T-helper 2 cell (primary cell): ENCODE data around the gene BCO1.
"Not testable (repeated sequence)": the region's sequence is repeated elsewhere in the genome, so short reads cannot be mapped to it uniquely, and the experiment has no call there.

Source experiments
- DNase-seq, 5 experiments: peaks; one replicate each; pipeline versions ENCODE4 v3.0.0 to v3.0.0-alpha.2; 2012 to 2022
- total RNA-seq, 2 donors: gene quantifications; one replicate each; lab custom pipeline; 2026; lab: John Stamatoyannopoulos, UW

BCO1 gene
- total RNA-seq: 0 reads per million in 2 donors

- DNase-seq: no peak
These were observed at the start of gene BCO1 for GRCh38 chr16:81238296-81239011. BCO1 (plus strand) TSS chr16:81238689; CDS start chr16:81238909, 220 bp downstream.

GRCh38 chr16:81189100-81189664, 49.3 kb upstream of the BCO1 start:
- no peak for DNase-seq

- no peak for DNase-seq
These were observed 47.8 kb upstream of the BCO1 start for GRCh38 chr16:81190667-81191066.

- DNase-seq: no peak
These were observed 42.5 kb upstream of the BCO1 start for GRCh38 chr16:81195885-81196534.

- DNase-seq: no peak
These were observed 39.9 kb upstream of the BCO1 start for GRCh38 chr16:81198635-81199034.

- DNase-seq: no peak
These were observed 37.2 kb upstream of the BCO1 start for GRCh38 chr16:81201267-81201666.

GRCh38 chr16:81204798-81205680, 33.5 kb upstream of the BCO1 start:
- DNase-seq: peak in 2 of 5 experiments; percentile 18 to 36

- DNase-seq: no peak
These were observed 31.4 kb upstream of the BCO1 start for GRCh38 chr16:81207076-81207475.

- DNase-seq: no peak
These were observed 27.7 kb upstream of the BCO1 start for GRCh38 chr16:81210807-81211206.

GRCh38 chr16:81212830-81213465, 25.5 kb upstream of the BCO1 start:
- no peak for DNase-seq

GRCh38 chr16:81214745-81215166, 23.7 kb upstream of the BCO1 start:
- no peak for DNase-seq

- DNase-seq: no peak
These were observed 22.4 kb upstream of the BCO1 start for GRCh38 chr16:81216114-81216513.

GRCh38 chr16:81216706-81217105, 21.8 kb upstream of the BCO1 start:
- no peak for DNase-seq

- no peak for DNase-seq
These were observed 19.3 kb upstream of the BCO1 start for GRCh38 chr16:81219151-81219550.

- DNase-seq: no peak
These were observed 18.1 kb upstream of the BCO1 start for GRCh38 chr16:81220349-81220748.

- no peak for DNase-seq
These were observed 16.8 kb upstream of the BCO1 start for GRCh38 chr16:81221731-81222130.

- no peak for DNase-seq
These were observed 13.7 kb upstream of the BCO1 start for GRCh38 chr16:81224824-81225223.

- not testable (repeated sequence) for DNase-seq
These were observed 12.8 kb upstream of the BCO1 start for GRCh38 chr16:81225697-81226096.

GRCh38 chr16:81227785-81228184, 10.7 kb upstream of the BCO1 start:
- no peak for DNase-seq

GRCh38 chr16:81229811-81230210, 8.7 kb upstream of the BCO1 start:
- DNase-seq: no peak

- DNase-seq: no peak
These were observed 7.5 kb upstream of the BCO1 start for GRCh38 chr16:81231014-81231413.

- DNase-seq: no peak
These were observed 5.6 kb upstream of the BCO1 start for GRCh38 chr16:81232740-81233367.
